ENCODE data around the gene RAPSN.

RAPSN gene

GRCh38 chr11:47391711-47392432 is 57.1 kb downstream of the RAPSN start:
- Histone ChIP-seq H3K79me2 (ENCODE audit: insufficient read depth, low read length) (no peaks in the 10 kb centered on the region), H3K36me3 (ENCODE audit: insufficient read depth, low read length) (no peaks in the 10 kb centered on the region), H2AFZ (ENCODE audit: low read length) (no peak overlapping the region), H3K4me2 (ENCODE audit: low read length) (no peak overlapping the region), H3F3A (ENCODE audit: insufficient read depth, low read length) (no peaks in the 10 kb centered on the region), H4K20me1 (ENCODE audit: insufficient read depth, low read length) (no peaks in the 10 kb centered on the region), H3K9ac (ENCODE audit: low read length) (no peak overlapping the region), H3K27ac (ENCODE audit: low read depth, low read length, poor library complexity, severe bottlenecking) (no peak overlapping the region), H3K4me3 (ENCODE audit: low read depth, low read length, poor library complexity, severe bottlenecking) (no peak overlapping the region), H3K9me3 (ENCODE audit: low read length) (no peaks in the 10 kb centered on the region), H3K27me3 (ENCODE audit: insufficient read depth, low read length) (no peaks in the 10 kb centered on the region), H3K4me1 (ENCODE audit: insufficient read depth, low read length, severe bottlenecking) (peaks cover 36% of the 10 kb centered on the region), H3K9me2 (ENCODE audit: low read depth, low read length) (no peaks in the 10 kb centered on the region)
- no peak for TF ChIP-seq CTCF (IDR thresholded peaks at IDR 0.05; ENCODE audit: low read length)
- no peak for TF ChIP-seq EZH2 (IDR thresholded peaks at IDR 0.05; ENCODE audit: borderline replicate concordance, low read length)

GRCh38 chr11:47391077-47391583 is 57.8 kb downstream of the RAPSN start:
- Histone ChIP-seq H3K79me2 (ENCODE audit: insufficient read depth, low read length) (no peaks in the 10 kb centered on the region), H3K9me3 (ENCODE audit: low read length) (no peaks in the 10 kb centered on the region), H3K27me3 (ENCODE audit: insufficient read depth, low read length) (no peaks in the 10 kb centered on the region), H3F3A (ENCODE audit: insufficient read depth, low read length) (no peaks in the 10 kb centered on the region), H3K4me2 (ENCODE audit: low read length) (no peak overlapping the region), H3K4me3 (ENCODE audit: low read depth, low read length, poor library complexity, severe bottlenecking) (no peak overlapping the region), H3K27ac (ENCODE audit: low read depth, low read length, poor library complexity, severe bottlenecking) (no peak overlapping the region), H3K4me1 (ENCODE audit: insufficient read depth, low read length, severe bottlenecking) (peaks cover 35% of the 10 kb centered on the region), H3K36me3 (ENCODE audit: insufficient read depth, low read length) (no peaks in the 10 kb centered on the region), H3K9me2 (ENCODE audit: low read depth, low read length) (no peaks in the 10 kb centered on the region), H2AFZ (ENCODE audit: low read length) (no peak overlapping the region), H3K9ac (ENCODE audit: low read length) (no peak overlapping the region), H4K20me1 (ENCODE audit: insufficient read depth, low read length) (no peaks in the 10 kb centered on the region)
- TF ChIP-seq EZH2 (IDR thresholded peaks at IDR 0.05; ENCODE audit: borderline replicate concordance, low read length) (no peak), CTCF (IDR thresholded peaks at IDR 0.05; ENCODE audit: low read length) (no peak)

GRCh38 chr11:47390422-47390760 is 58.5 kb downstream of the RAPSN start:
- H3K79me2 ChIP-seq (ENCODE audit: insufficient read depth, low read length), result no peaks in the 10 kb centered on the region
- no peaks in the 10 kb centered on the region for H3K9me2 ChIP-seq (ENCODE audit: low read depth, low read length)
- no peak for TF ChIP-seq EZH2 (IDR thresholded peaks at IDR 0.05; ENCODE audit: borderline replicate concordance, low read length)
- no peak for TF ChIP-seq CTCF (IDR thresholded peaks at IDR 0.05; ENCODE audit: low read length)
- no peaks in the 10 kb centered on the region for H3K9me3 ChIP-seq (ENCODE audit: low read length)
- H3K4me2 ChIP-seq (ENCODE audit: low read length), result no peak overlapping the region
- no peak overlapping the region for H3K27ac ChIP-seq (ENCODE audit: low read depth, low read length, poor library complexity, severe bottlenecking)
- H3F3A ChIP-seq (ENCODE audit: insufficient read depth, low read length), result no peaks in the 10 kb centered on the region
- H3K36me3 ChIP-seq (ENCODE audit: insufficient read depth, low read length), result no peaks in the 10 kb centered on the region
- H3K9ac ChIP-seq (ENCODE audit: low read length), result no peak overlapping the region
- no peaks in the 10 kb centered on the region for H3K27me3 ChIP-seq (ENCODE audit: insufficient read depth, low read length)
- H2AFZ ChIP-seq (ENCODE audit: low read length), result no peak overlapping the region
- H4K20me1 ChIP-seq (ENCODE audit: insufficient read depth, low read length), result no peaks in the 10 kb centered on the region
- H3K4me1 ChIP-seq (ENCODE audit: insufficient read depth, low read length, severe bottlenecking), result peaks cover 28% of the 10 kb centered on the region
- no peak overlapping the region for H3K4me3 ChIP-seq (ENCODE audit: low read depth, low read length, poor library complexity, severe bottlenecking)

Data from OCI-LY1 (cell line).